K562 (cell line): Measurements from ENCODE around the gene CCDC175. TPM values are rescaled to one million over a fixed set of nuclear protein-coding genes. Genes with fewer than 3 reads are reported as not detected.

Experiments
- ATAC-seq: fragments of 200-7000 bp; cut with Tn5 transposase; 3 replicates; pipeline ENCODE4 v1.9.1; 2020; ENCODE audit warnings: moderate library complexity
- BruUV-seq: library from RNA; stranded (reverse); fragments of 400-500 nt; replicated peaks from 2 replicates; lab custom pipeline; 2021; lab: Mats Ljungman, UMichigan
- CTCF ChIA-PET: fragments of 300-600 bp; formaldehyde crosslinking; extraction: SDS; loops from one replicate; lab custom pipeline; 2021; ENCODE audit warnings: low intra/inter-chr PET ratio; lab: Yijun Ruan, JAX
- POLR2A ChIA-PET: fragments of 300-600, 350-650 bp; sonication (Branson Sonifier 250); formaldehyde crosslinking; extraction: SDS; loops from one replicate; lab custom pipeline; 2021; ENCODE audit warnings: antibody characterized with exemption, inconsistent platforms; lab: Yijun Ruan, JAX
- DNase-seq, 4 experiments: peaks; one replicate each; pipeline versions ENCODE4 v3.0.0 to v3.0.0-alpha.2; 2011 to 2018; ENCODE audit warnings: low spot score in 3 of 4, mixed read lengths in 3 of 4; ENCODE audit errors: extremely low read depth in 1 of 4
- FAIRE-seq: peaks from 2 replicates; lab custom pipeline; 2011; peaks lifted over from hg19 to GRCh38; lab: Jason Lieb, UNC
- H2AFZ ChIP-seq: 2 replicates; pipeline ENCODE4 v1.6.0; 2011; ENCODE audit warnings: low read depth, low read length, control low read depth, inconsistent platforms
- H3K27ac ChIP-seq: fragments of 200-600 bp; 3 replicates; pipeline ENCODE4 v1.8.0; 2011; ENCODE audit warnings: low read depth, mild to moderate bottlenecking, control low read depth, inconsistent platforms, low read length, moderate library complexity, mixed read lengths; ENCODE audit errors: extremely low read depth
- H3K27me3 ChIP-seq, 2 experiments: fragments of 300-600 bp in 1 of 2; 2 replicates in 1 of 2; 3 replicates in 1 of 2; pipeline versions ENCODE4 v1.6.0 to v1.8.0; 2011; ENCODE audit warnings: inconsistent platforms in 2 of 2, low read length in 2 of 2, mild to moderate bottlenecking in 1 of 2, mixed read lengths in 1 of 2, moderate library complexity in 1 of 2; ENCODE audit not compliant: control insufficient read depth in 2 of 2, insufficient read depth in 2 of 2
- H3K36me3 ChIP-seq: fragments of 300-600 bp; 3 replicates; pipeline ENCODE4 v1.8.0; 2011; ENCODE audit warnings: mild to moderate bottlenecking, low read length, inconsistent platforms; ENCODE audit not compliant: control insufficient read depth, insufficient read depth
- H3K4me1 ChIP-seq, 2 experiments: fragments of 200-600 bp in 1 of 2; replicated peaks in 1 of 2; 2 replicates in 1 of 2; 3 replicates in 1 of 2; pipeline versions ENCODE4 v1.5.1 to v1.8.0; 2011; ENCODE audit warnings: inconsistent platforms in 2 of 2, low read length in 2 of 2, mild to moderate bottlenecking in 1 of 2, mixed read lengths in 1 of 2, moderate library complexity in 1 of 2; ENCODE audit not compliant: control insufficient read depth in 2 of 2, insufficient read depth in 2 of 2
- H3K4me2 ChIP-seq: 2 replicates; pipeline ENCODE4 v1.6.1; 2011; ENCODE audit warnings: low read length, control low read depth, inconsistent platforms, mixed read lengths; ENCODE audit not compliant: insufficient read depth
- H3K4me3 ChIP-seq: fragments of 200-600 bp; sonication (generic), shearing (Covaris generic); 2 replicates; pipeline ENCODE4 v1.5.1; 2016; ENCODE audit warnings: control low read depth, inconsistent platforms
- H3K79me2 ChIP-seq: fragments of 200-600 bp; 3 replicates; pipeline ENCODE4 v1.8.0; 2011; ENCODE audit warnings: low read length, inconsistent platforms; ENCODE audit not compliant: control insufficient read depth, insufficient read depth
- H3K9ac ChIP-seq, 2 experiments: 2 replicates each; pipeline versions ENCODE4 v1.6.0 to v1.6.1; 2011; ENCODE audit warnings: low read depth in 2 of 2, low read length in 2 of 2, control low read depth in 1 of 2, inconsistent platforms in 1 of 2, mild to moderate bottlenecking in 1 of 2, mixed read lengths in 1 of 2; ENCODE audit not compliant: insufficient read depth in 1 of 2
- H3K9me1 ChIP-seq: one replicate; pipeline ENCODE4 v1.6.0; 2011; ENCODE audit warnings: inconsistent platforms, mild to moderate bottlenecking, low read length, moderate library complexity; ENCODE audit not compliant: control insufficient read depth, insufficient read depth
- H3K9me3 ChIP-seq: replicated peaks from 2 replicates; pipeline ENCODE4 v1.5.1; 2011; ENCODE audit warnings: low read depth, low read length, inconsistent platforms; ENCODE audit not compliant: control insufficient read depth, insufficient read depth
- H4K20me1 ChIP-seq: replicated peaks from 2 replicates; pipeline ENCODE4 v1.6.1; 2011; ENCODE audit warnings: low read length, inconsistent platforms, mixed read lengths; ENCODE audit not compliant: control insufficient read depth, insufficient read depth
- ARID1B ChIP-seq: fragments of 450-650 bp; IDR thresholded peaks from 2 replicates; pipeline ENCODE4 v1.6.1; 2016; ENCODE audit warnings: antibody characterized with exemption, mild to moderate bottlenecking, inconsistent platforms
- ATF2 ChIP-seq: sonication (generic); formaldehyde crosslinking; IDR thresholded peaks from 2 replicates; pipeline ENCODE4 v1.8.1; 2022; ENCODE audit warnings: missing genetic modification reagents
- HDAC3 ChIP-seq: fragments of 450-650 bp; IDR thresholded peaks from 2 replicates; pipeline ENCODE4 v1.6.1; 2018; ENCODE audit warnings: borderline replicate concordance, mild to moderate bottlenecking, moderate library complexity; ENCODE audit not compliant: partially characterized antibody
- HLTF ChIP-seq: fragments of 450-650 bp; IDR thresholded peaks from 2 replicates; pipeline ENCODE4 v1.6.1; 2016
- HNRNPUL1 ChIP-seq: fragments of 200-400 bp; formaldehyde crosslinking; IDR thresholded peaks from 2 replicates; pipeline ENCODE4 v1.6.1; 2017; ENCODE audit warnings: low read length
- MYBL2 ChIP-seq, 2 experiments: fragments of 450-650 bp in 1 of 2; sonication (generic) in 1 of 2; formaldehyde crosslinking in 1 of 2; IDR thresholded peaks; 2 replicates each; pipeline versions ENCODE4 v1.6.1 to v1.8.1; 2017 to 2022; ENCODE audit warnings: borderline replicate concordance in 1 of 2, inconsistent platforms in 1 of 2, low read depth in 1 of 2, mild to moderate bottlenecking in 1 of 2, missing genetic modification reagents in 1 of 2, moderate library complexity in 1 of 2
- NFATC3 ChIP-seq: fragments of 450-650 bp; IDR thresholded peaks from 2 replicates; pipeline ENCODE4 v1.6.1; 2017; ENCODE audit warnings: mild to moderate bottlenecking
- NFIC ChIP-seq: fragments of 450-650 bp; IDR thresholded peaks from 2 replicates; pipeline ENCODE4 v1.6.1; 2017; ENCODE audit warnings: mild to moderate bottlenecking, inconsistent platforms
- NFIX ChIP-seq: fragments of 250-450 bp; sonication (Bioruptor Pico); IDR thresholded peaks from 2 replicates; pipeline ENCODE4 v1.4.0; 2020; ENCODE audit warnings: low read depth, mild to moderate bottlenecking, moderate library complexity
- RNF2 ChIP-seq: sonication (generic); IDR thresholded peaks from 2 replicates; pipeline ENCODE4 v1.6.1; 2016
- SMAD1 ChIP-seq: fragments of 150-350 bp; IDR thresholded peaks from 2 replicates; pipeline ENCODE4 v1.6.1; 2014; ENCODE audit warnings: low read length, low read depth; ENCODE audit not compliant: partially characterized antibody
- SMAD2 ChIP-seq: fragments of 150-350 bp; IDR thresholded peaks from 2 replicates; pipeline ENCODE4 v1.6.1; 2014; ENCODE audit warnings: low read depth, mild to moderate bottlenecking, low read length
- SOX6 ChIP-seq: fragments of 450-650 bp; IDR thresholded peaks from 2 replicates; pipeline ENCODE4 v1.6.1; 2014; ENCODE audit warnings: mild to moderate bottlenecking
- TCF15 ChIP-seq: fragments of 250-450 bp; sonication (Bioruptor Pico); IDR thresholded peaks from 2 replicates; pipeline ENCODE4 v1.8.0; 2022; ENCODE audit warnings: moderate library complexity, mild to moderate bottlenecking, inconsistent platforms
- ZNF699 ChIP-seq: fragments of 250-450 bp; sonication (Bioruptor Pico); IDR thresholded peaks from 2 replicates; pipeline ENCODE4 v1.8.0; 2021; ENCODE audit warnings: mild to moderate bottlenecking, moderate library complexity; ENCODE audit not compliant: insufficient replicate concordance
- WGBS: fragments of 100-300 bp; shearing (Covaris generic); methylation state at CpG from one replicate; pipeline ENCODE4 v1.1.6; 2016; ENCODE audit warnings: low coverage, mixed read lengths; ENCODE audit not compliant: insufficient coverage; ENCODE audit errors: missing lambda C conversion rate; 5-methylcytosine and 5-hydroxymethylcytosine counted together
- in situ Hi-C: fragments of 300-500 bp; cut with MboI; formaldehyde crosslinking; loops from 4 replicates; pipeline ENCODE4 v1.15.0; 2018; ENCODE audit warnings: inconsistent platforms, mixed read lengths
- intact Hi-C: fragments of 100-400 bp; cut with micrococcal nuclease; formaldehyde crosslinking; loops from 2 replicates; pipeline ENCODE4 v1.14.2; 2022
- polyA plus RNA-seq, 8 experiments: library from polyadenylated mRNA; depleted of rRNA in 4 of 8; stranded (reverse) in 5 of 8; unstranded in 3 of 8; fragments of >200 nt; fragmentation: Nextera tagmentation in 2 of 8; fragmentation: Illumina TruSeq in 1 of 8; extraction: Ambion mirVana in 2 of 8; extraction: Trizol in 1 of 8; gene quantifications; 2 replicates each; pipeline versions ENCODE4 v1.2.1 to v1.2.3, GENCODE V29; 2011 to 2014; ENCODE audit warnings: inconsistent platforms in 1 of 8, missing spikeins in 1 of 8
- total RNA-seq, 7 experiments: library from RNA; depleted of rRNA in 6 of 7; stranded (reverse); fragments of >200 nt in 6 of 7; fragmentation: Illumina TruSeq in 2 of 7; extraction: Trizol in 2 of 7; gene quantifications; 2 replicates each; pipeline versions ENCODE4 v1.2.1 to v1.2.3, GENCODE V29; 2011 to 2021; ENCODE audit warnings: low replicate concordance in 1 of 7

Gene CCDC175
- total and polyA plus RNA-seq, 9 of the 15 experiments (the other 6 are each of a cell fraction or from before 2014, with no cell fraction given), result not detected

GRCh38 chr14:59595071-59595470 lies 18.5 kb upstream of the CCDC175 start:
- ChIA-PET POLR2A (no interaction called here), CTCF (no interaction called here)
- intact Hi-C loops (no loop called here), in situ Hi-C loops (no loop called here)
- no peaks in the 10 kb centered on the region for H3K79me2 ChIP-seq
- no peak for FAIRE-seq
- no peaks in the 10 kb centered on the region for H4K20me1 ChIP-seq
- no peaks in the 10 kb centered on the region for H3K36me3 ChIP-seq
- H3K27ac ChIP-seq, result no peak overlapping the region
- no peaks in the 10 kb centered on the region for H3K9me1 ChIP-seq
- TF ChIP-seq SMAD1 (peak; percentile 27), NFIC (peak; percentile 98), HDAC3 (no peak), NFIX (CRISPR knock-in tag) (peak; percentile 94)
- DNase-seq, result no peak
- no peak overlapping the region for H3K4me2 ChIP-seq
- H3K9ac ChIP-seq, result no peak overlapping the region
- H3K4me3 ChIP-seq, result no peak overlapping the region
- 12% methylated on average over 4 of the region's 6 CpGs for WGBS
- BruUV-seq, result no TSS peak
- H2AFZ ChIP-seq, result no peak overlapping the region
- H3K9me3 ChIP-seq, result no peaks in the 10 kb centered on the region
- no peaks in the 10 kb centered on the region for H3K4me1 ChIP-seq
- H3K27me3 ChIP-seq, result no peaks in the 10 kb centered on the region
- no peak for ATAC-seq

GRCh38 chr14:59591641-59592370 lies 15.2 kb upstream of the CCDC175 start:
- POLR2A ChIA-PET, result no interaction called here
- H4K20me1 ChIP-seq, result no peaks in the 10 kb centered on the region
- CTCF ChIA-PET, result no interaction called here
- TF ChIP-seq MYBL2 (IDR thresholded peaks at IDR 0.05; ENCODE audit: low read depth) (no peak), MYBL2 (CRISPR knock-in tag; IDR thresholded peaks at IDR 0.05; ENCODE audit: borderline replicate concordance) (no peak), ATF2 (CRISPR knock-in tag) (no peak), NFATC3 (no peak), SOX6 (no peak), ARID1B (no peak), TCF15 (CRISPR knock-in tag) (no peak), HNRNPUL1 (no peak), SMAD2 (no peak), ZNF699 (CRISPR knock-in tag) (no peak), HLTF (no peak), RNF2 (no peak)

More at GRCh38 chr14:59591641-59592370, 15.2 kb upstream of the CCDC175 start:
- no peaks in the 10 kb centered on the region for H3K9me3 ChIP-seq
- no peaks in the 10 kb centered on the region for H3K79me2 ChIP-seq
- intact Hi-C loops (no loop called here), in situ Hi-C loops (no loop called here)
- H2AFZ ChIP-seq, result no peak overlapping the region
- no peak overlapping the region for H3K4me2 ChIP-seq
- no peak overlapping the region for H3K4me3 ChIP-seq
- H3K27me3 ChIP-seq, result no peaks in the 10 kb centered on the region
- H3K27ac ChIP-seq, result no peak overlapping the region
- BruUV-seq, result no TSS peak
- H3K9me1 ChIP-seq, result no peaks in the 10 kb centered on the region
- no peak overlapping the region for H3K9ac ChIP-seq
- 0% methylated on average over 5 of the region's 5 CpGs for WGBS
- FAIRE-seq (no peak), DNase-seq (no peak), ATAC-seq (no peak)
- H3K36me3 ChIP-seq, result no peaks in the 10 kb centered on the region
- no peaks in the 10 kb centered on the region for H3K4me1 ChIP-seq
